Measurements from ENCODE around the gene ADAMTS16. TPM values are rescaled to one million over a fixed set of nuclear protein-coding genes. Genes with fewer than 3 reads are reported as not detected.

ADAMTS16 gene
- polyA plus RNA-seq, 1 experiment = 0.04 TPM

- TF ChIP-seq CTCF (IDR thresholded peaks at IDR 0.05; ENCODE audit: insufficient read depth, low read depth, low read length) = no peak
- H3K27me3 ChIP-seq (ENCODE audit: control insufficient read depth, insufficient read depth, low read length) = no peaks in the 10 kb centered on the region
- no peak overlapping the region for H3K4me3 ChIP-seq (ENCODE audit: low read depth, low read length)
- POLR2A ChIA-PET = no interaction called here
- CTCF ChIA-PET = interaction anchor here (0.8 kb wide), 1 partner anchor 37 kb away, joined by 3 read pairs; no protein-coding TSS in a partner anchor
- no peak for DNase-seq (ENCODE audit: low read depth)
- no peaks in the 10 kb centered on the region for H3K36me3 ChIP-seq (ENCODE audit: control insufficient read depth, insufficient read depth, low read length)
Measured at GRCh38 chr5:5178136-5178535, 38.0 kb downstream of the ADAMTS16 start.

GRCh38 chr5:5178580-5178979 is 38.5 kb downstream of the ADAMTS16 start:
- ChIA-PET POLR2A (no interaction called here), CTCF (interaction anchor here (0.8 kb wide), 1 partner anchor 38 kb away, joined by 3 read pairs; no protein-coding TSS in a partner anchor)
- Histone ChIP-seq H3K36me3 (ENCODE audit: control insufficient read depth, insufficient read depth, low read length) (no peaks in the 10 kb centered on the region), H3K27me3 (ENCODE audit: control insufficient read depth, insufficient read depth, low read length) (no peaks in the 10 kb centered on the region), H3K4me3 (ENCODE audit: low read depth, low read length) (no peak overlapping the region)
- TF ChIP-seq CTCF (IDR thresholded peaks at IDR 0.05; ENCODE audit: insufficient read depth, low read depth, low read length) = no peak
- DNase-seq (ENCODE audit: low read depth) = no peak

GRCh38 chr5:5179079-5179478 is 38.9 kb downstream of the ADAMTS16 start:
- no peak overlapping the region for H3K4me3 ChIP-seq (ENCODE audit: low read depth, low read length)
- no peaks in the 10 kb centered on the region for H3K27me3 ChIP-seq (ENCODE audit: control insufficient read depth, insufficient read depth, low read length)
- CTCF ChIA-PET = no interaction called here
- no peaks in the 10 kb centered on the region for H3K36me3 ChIP-seq (ENCODE audit: control insufficient read depth, insufficient read depth, low read length)
- no peak for TF ChIP-seq CTCF (IDR thresholded peaks at IDR 0.05; ENCODE audit: insufficient read depth, low read depth, low read length)
- POLR2A ChIA-PET = no interaction called here
- no peak for DNase-seq (ENCODE audit: low read depth)

- CTCF ChIA-PET = no interaction called here
- POLR2A ChIA-PET = no interaction called here
- no peak for TF ChIP-seq CTCF (IDR thresholded peaks at IDR 0.05; ENCODE audit: insufficient read depth, low read depth, low read length)
Measured at GRCh38 chr5:5179597-5179996, 39.5 kb downstream of the ADAMTS16 start.

GRCh38 chr5:5181650-5182324 is 41.7 kb downstream of the ADAMTS16 start:
- DNase-seq (ENCODE audit: low read depth) = no peak
- ChIA-PET POLR2A (no interaction called here), CTCF (no interaction called here)
- TF ChIP-seq CTCF (IDR thresholded peaks at IDR 0.05; ENCODE audit: insufficient read depth, low read depth, low read length) = no peak
- Histone ChIP-seq H3K36me3 (ENCODE audit: control insufficient read depth, insufficient read depth, low read length) (no peaks in the 10 kb centered on the region), H3K27me3 (ENCODE audit: control insufficient read depth, insufficient read depth, low read length) (no peaks in the 10 kb centered on the region), H3K4me3 (ENCODE audit: low read depth, low read length) (no peak overlapping the region)

More at GRCh38 chr5:5179597-5179996, 39.5 kb downstream of the ADAMTS16 start:
- no peaks in the 10 kb centered on the region for H3K36me3 ChIP-seq (ENCODE audit: control insufficient read depth, insufficient read depth, low read length)
- no peak overlapping the region for H3K4me3 ChIP-seq (ENCODE audit: low read depth, low read length)
- no peaks in the 10 kb centered on the region for H3K27me3 ChIP-seq (ENCODE audit: control insufficient read depth, insufficient read depth, low read length)
- DNase-seq (ENCODE audit: low read depth) = no peak
